HepG2 (cell line): ENCODE data around the gene SEMA3G. TPM values are rescaled to one million over a fixed set of nuclear protein-coding genes. Genes with fewer than 3 reads are reported as not detected.

ENCODE experiments used
- ATAC-seq: fragments of 200-7000 bp; cut with Tn5 transposase; 3 replicates; pipeline ENCODE4 v1.9.1; 2020; ENCODE audit warnings: mild to moderate bottlenecking, moderate library complexity
- BruUV-seq: library from RNA; stranded (reverse); fragments of 400-500 nt; replicated peaks from 2 replicates; lab custom pipeline; 2021; lab: Mats Ljungman, UMichigan
- CTCF ChIA-PET: fragments of 300-600 bp; formaldehyde crosslinking; extraction: SDS; loops from one replicate; lab custom pipeline; 2021; ENCODE audit warnings: low total read pairs, inconsistent platforms, low intra/inter-chr PET ratio; lab: Yijun Ruan, JAX
- POLR2A ChIA-PET: fragments of 350-600 bp; sonication (Branson Sonifier 250); formaldehyde crosslinking; loops from one replicate; lab custom pipeline; 2020; ENCODE audit warnings: antibody characterized with exemption, inconsistent platforms; lab: Yijun Ruan, JAX
- DNase-seq: peaks from one replicate; pipeline ENCODE4 v3.0.0-alpha.2; 2015; ENCODE audit warnings: low spot score
- FAIRE-seq: peaks from 3 replicates; lab custom pipeline; 2011; peaks lifted over from hg19 to GRCh38; lab: Jason Lieb, UNC
- H2AFZ ChIP-seq: one replicate; pipeline ENCODE4 v1.6.1; 2011; ENCODE audit warnings: low read length, inconsistent platforms
- H3K27ac ChIP-seq: fragments of 300-600 bp; 3 replicates; pipeline ENCODE4 v1.8.0; 2011; ENCODE audit warnings: mixed run types, mild to moderate bottlenecking, mixed read lengths, low read length, inconsistent platforms; ENCODE audit not compliant: insufficient read depth; ENCODE audit errors: extremely low read length
- H3K27me3 ChIP-seq, 2 experiments: fragments of 200-600 bp in 1 of 2; 2 replicates in 1 of 2; 3 replicates in 1 of 2; pipeline versions ENCODE4 v1.6.0 to v1.8.0; 2011; ENCODE audit warnings: low read length in 2 of 2, mild to moderate bottlenecking in 2 of 2, moderate library complexity in 2 of 2, inconsistent platforms in 1 of 2; ENCODE audit not compliant: insufficient read depth in 2 of 2, control insufficient read depth in 1 of 2
- H3K36me3 ChIP-seq, 2 experiments: fragments of 200-600 bp in 1 of 2; replicated peaks in 1 of 2; 2 replicates in 1 of 2; 3 replicates in 1 of 2; pipeline versions ENCODE4 v1.5.1 to v1.8.0; 2011; ENCODE audit warnings: low read length in 2 of 2, inconsistent platforms in 1 of 2; ENCODE audit not compliant: insufficient read depth in 2 of 2, control insufficient read depth in 1 of 2
- H3K4me1 ChIP-seq: 2 replicates; pipeline ENCODE4 v1.5.1; 2012; ENCODE audit warnings: low read length, inconsistent platforms; ENCODE audit not compliant: insufficient read depth
- H3K4me2 ChIP-seq: 2 replicates; pipeline ENCODE4 v1.6.0; 2011; ENCODE audit warnings: low read depth, low read length, inconsistent platforms
- H3K4me3 ChIP-seq, 3 experiments: fragments of 200-600 bp in 1 of 3; sonication (generic), shearing (Covaris generic) in 1 of 3; replicated peaks in 1 of 3; 2 replicates each; pipeline ENCODE4 v1.5.1; 2011 to 2016; ENCODE audit warnings: low read length in 3 of 3, inconsistent platforms in 2 of 3, low read depth in 2 of 3, mild to moderate bottlenecking in 2 of 3, control low read depth in 1 of 3, mixed read lengths in 1 of 3; ENCODE audit not compliant: insufficient read depth in 1 of 3
- H3K79me2 ChIP-seq: one replicate; pipeline ENCODE4 v1.6.1; 2011; ENCODE audit warnings: low read length, inconsistent platforms; ENCODE audit not compliant: insufficient read depth
- H3K9ac ChIP-seq: 2 replicates; pipeline ENCODE4 v1.6.0; 2011; ENCODE audit warnings: mild to moderate bottlenecking, low read depth, low read length, inconsistent platforms; ENCODE audit not compliant: insufficient read depth
- H3K9me3 ChIP-seq: 2 replicates; pipeline ENCODE4 v1.5.1; 2012; ENCODE audit warnings: mild to moderate bottlenecking, low read length
- H4K20me1 ChIP-seq: 2 replicates; pipeline ENCODE4 v1.6.0; 2011; ENCODE audit warnings: inconsistent platforms, mild to moderate bottlenecking, low read length, moderate library complexity; ENCODE audit not compliant: insufficient read depth
- GTF2F1 ChIP-seq: fragments of 150-350 bp; IDR thresholded peaks from 2 replicates; pipeline ENCODE4 v1.6.1; 2014; ENCODE audit warnings: low read length
- MXD1 ChIP-seq: sonication (generic); formaldehyde crosslinking; IDR thresholded peaks from 2 replicates; pipeline ENCODE4 v1.4.0; 2020; ENCODE audit warnings: mild to moderate bottlenecking, missing genetic modification reagents
- NFKBIZ ChIP-seq: IDR thresholded peaks from 2 replicates; pipeline ENCODE4 v1.6.1; 2018; ENCODE audit warnings: missing genetic modification reagents, missing compliant biosample characterization
- PHF8 ChIP-seq: sonication (generic); formaldehyde crosslinking; IDR thresholded peaks from 2 replicates; pipeline ENCODE4 v1.5.0; 2020; ENCODE audit warnings: missing genetic modification reagents
- RFX3 ChIP-seq: IDR thresholded peaks from 2 replicates; pipeline ENCODE4 v1.6.1; 2016; ENCODE audit warnings: missing biosample characterization, missing genetic modification reagents
- RNF219 ChIP-seq: sonication (generic); formaldehyde crosslinking; IDR thresholded peaks from 2 replicates; pipeline ENCODE4 v1.5.0; 2020; ENCODE audit warnings: mild to moderate bottlenecking, missing genetic modification reagents
- SRF ChIP-seq: IDR thresholded peaks from 2 replicates; pipeline ENCODE4 v1.6.1; 2011; ENCODE audit warnings: mild to moderate bottlenecking, low read depth, low read length, moderate library complexity
- SSRP1 ChIP-seq: IDR thresholded peaks from 2 replicates; pipeline ENCODE4 v1.6.1; 2016; ENCODE audit warnings: control low read depth
- TCF12 ChIP-seq, 2 experiments: fragments of 450-650 bp in 1 of 2; sonication (generic) in 1 of 2; formaldehyde crosslinking in 1 of 2; IDR thresholded peaks; 2 replicates each; pipeline versions ENCODE4 v1.6.1 to v1.8.0; 2017 to 2022; ENCODE audit warnings: antibody characterized with exemption in 1 of 2, mild to moderate bottlenecking in 1 of 2, missing genetic modification reagents in 1 of 2, moderate library complexity in 1 of 2
- ZBTB3 ChIP-seq: sonication (generic); formaldehyde crosslinking; IDR thresholded peaks from 2 replicates; pipeline ENCODE4 v1.4.0; 2020; ENCODE audit warnings: low read depth, mild to moderate bottlenecking, moderate library complexity, missing genetic modification reagents, borderline replicate concordance
- ZBTB44 ChIP-seq: sonication (generic); formaldehyde crosslinking; IDR thresholded peaks from 2 replicates; pipeline ENCODE4 v1.4.0; 2020; ENCODE audit warnings: missing genetic modification reagents
- ZNF331 ChIP-seq: sonication (generic); formaldehyde crosslinking; IDR thresholded peaks from 2 replicates; pipeline ENCODE4 v1.4.0; 2020; ENCODE audit warnings: missing genetic modification reagents
- ZNF747 ChIP-seq: sonication (generic); formaldehyde crosslinking; IDR thresholded peaks from 2 replicates; pipeline ENCODE4 v1.8.1; 2023; ENCODE audit warnings: missing genetic modification reagents, mild to moderate bottlenecking, borderline replicate concordance
- ZNF773 ChIP-seq: sonication (generic); formaldehyde crosslinking; IDR thresholded peaks from 2 replicates; pipeline ENCODE4 v1.4.0; 2020; ENCODE audit warnings: missing genetic modification reagents, borderline replicate concordance
- ZSCAN9 ChIP-seq: IDR thresholded peaks from 2 replicates; pipeline ENCODE4 v1.6.1; 2016; ENCODE audit warnings: borderline replicate concordance
- WGBS: methylation state at CpG from one replicate; pipeline ENCODE4 v1.1.6; 2017; ENCODE audit warnings: low lambda C conversion rate; 5-methylcytosine and 5-hydroxymethylcytosine counted together
- in situ Hi-C: cut with HindIII; loops from 2 replicates; pipeline ENCODE4 v1.10.0; 2017; ENCODE audit warnings: low pct_unique_long_range_greater_than_20kb; ENCODE audit not compliant: extremely low pct_ligation_motif_present
- intact Hi-C: fragments of 100-400 bp; cut with micrococcal nuclease; formaldehyde crosslinking; loops from one replicate; pipeline ENCODE4 v1.10.0; 2022; ENCODE audit not compliant: unreplicated experiment
- polyA plus RNA-seq, 8 experiments: library from polyadenylated mRNA; depleted of rRNA in 3 of 8; stranded (reverse) in 7 of 8; unstranded in 1 of 8; fragments of >200 nt; fragmentation: Illumina TruSeq in 4 of 8; extraction: Trizol in 4 of 8; gene quantifications; 2 replicates each; pipeline versions ENCODE4 v1.2.1 to v1.2.3, GENCODE V29; 2011 to 2016; ENCODE audit warnings: low read depth in 4 of 8, missing spikeins in 1 of 8, mixed read lengths in 1 of 8; ENCODE audit not compliant: insufficient read depth in 1 of 8
- total RNA-seq, 5 experiments: library from RNA; depleted of rRNA; stranded (reverse); fragments of >200 nt; fragmentation: Illumina TruSeq; extraction: Trizol; gene quantifications; 2 replicates each; pipeline ENCODE4 v1.2.3, GENCODE V29; 2016; ENCODE audit warnings: low read depth in 1 of 5

Gene SEMA3G
- total and polyA plus RNA-seq, 2 of the 13 experiments (the other 11 are each of a cell fraction or from before 2014, with no cell fraction given) = 6.1 to 8.3 TPM

GRCh38 chr3:52393959-52394670 is 50.8 kb downstream of the SEMA3G start (continued):
- TF ChIP-seq RNF219 (CRISPR knock-in tag) = no peak
- no peak for TF ChIP-seq ZNF747 (CRISPR knock-in tag)
- TF ChIP-seq, all 625 proteins: peak for 0

- Histone ChIP-seq H4K20me1 (no peaks in the 10 kb centered on the region), H3K27ac (no peak overlapping the region), H3K9me3 (no peaks in the 10 kb centered on the region), H3K27me3 (no peaks in the 10 kb centered on the region), H2AFZ (no peak overlapping the region), H3K36me3 (no peaks in the 10 kb centered on the region), H3K4me1 (peaks cover 5% of the 10 kb centered on the region; the same call in 1 of the 2 replicates), H3K4me3 (no peak overlapping the region), H3K79me2 (no peaks in the 10 kb centered on the region), H3K9ac (no peak overlapping the region), H3K4me2 (no peak overlapping the region)
- ChIA-PET CTCF (no interaction called here), POLR2A (no interaction called here)
- in situ Hi-C loops = no loop called here
- BruUV-seq = no TSS peak
- no peak for FAIRE-seq
- ATAC-seq = no peak
- no peak for DNase-seq
- TF ChIP-seq MXD1 (CRISPR knock-in tag) = no peak
- TF ChIP-seq GTF2F1 = no peak
- no peak for TF ChIP-seq ZNF331
- TF ChIP-seq RFX3 (CRISPR knock-in tag) = no peak
- TF ChIP-seq TCF12 (IDR thresholded peaks at IDR 0.05) = no peak
- no peak for TF ChIP-seq TCF12 (CRISPR knock-in tag; IDR thresholded peaks at IDR 0.05)
- no peak for TF ChIP-seq ZBTB3 (CRISPR knock-in tag)
- TF ChIP-seq ZBTB44 (CRISPR knock-in tag) = no peak
- no peak for TF ChIP-seq SSRP1 (CRISPR knock-in tag)
- TF ChIP-seq PHF8 (CRISPR knock-in tag) = no peak
- TF ChIP-seq ZNF773 (CRISPR knock-in tag) = no peak
- TF ChIP-seq NFKBIZ (CRISPR knock-in tag) = no peak
- no peak for TF ChIP-seq SRF
- no peak for TF ChIP-seq ZSCAN9 (CRISPR knock-in tag)
- 80% methylated on average over 18 of the region's 18 CpGs for WGBS
- intact Hi-C loops = no loop called here
Measured at GRCh38 chr3:52393131-52393807, 51.6 kb downstream of the SEMA3G start.
